Neuronal stem cell (in vitro differentiated cells): ENCODE measurements around the gene NLN.
"Not testable (repeated sequence)": the region's sequence is repeated elsewhere in the genome, so short reads cannot be mapped to it uniquely, and the experiment has no call there.

ENCODE experiments used
- DNase-seq: peaks from one replicate; pipeline ENCODE4 v3.0.0-alpha.2; 2013; ENCODE audit warnings: low spot score
- H2AFZ ChIP-seq: one replicate; pipeline ENCODE4 v1.6.1; 2013; ENCODE audit warnings: mild to moderate bottlenecking, low read length, inconsistent platforms
- H2AK5ac ChIP-seq: 2 replicates; pipeline ENCODE4 v1.6.1; 2013; ENCODE audit warnings: low read depth, mild to moderate bottlenecking, inconsistent platforms, low read length, moderate library complexity, mixed read lengths
- H2BK120ac ChIP-seq: 2 replicates; pipeline ENCODE4 v1.6.1; 2013; ENCODE audit warnings: low read depth, mild to moderate bottlenecking, inconsistent platforms, low read length, moderate library complexity, mixed read lengths
- H2BK12ac ChIP-seq: one replicate; pipeline ENCODE4 v1.6.1; 2013; ENCODE audit warnings: low read length, inconsistent platforms
- H2BK15ac ChIP-seq: 2 replicates; pipeline ENCODE4 v1.6.1; 2013; ENCODE audit warnings: mild to moderate bottlenecking, low read length, inconsistent platforms, mixed read lengths
- H2BK5ac ChIP-seq: one replicate; pipeline ENCODE4 v1.6.1; 2013; ENCODE audit warnings: inconsistent platforms, mild to moderate bottlenecking, low read length, moderate library complexity
- H3K14ac ChIP-seq: one replicate; pipeline ENCODE4 v1.6.1; 2013; ENCODE audit warnings: low read length, inconsistent platforms
- H3K18ac ChIP-seq: 2 replicates; pipeline ENCODE4 v1.6.1; 2013; ENCODE audit warnings: low read length, inconsistent platforms
- H3K23ac ChIP-seq: 2 replicates; pipeline ENCODE4 v1.6.1; 2013; ENCODE audit warnings: low read depth, mild to moderate bottlenecking, mixed read lengths, low read length, inconsistent platforms; ENCODE audit not compliant: poor library complexity
- H3K27ac ChIP-seq: replicated peaks from 3 replicates; pipeline ENCODE4 v1.5.1; 2013; ENCODE audit warnings: low read length, inconsistent platforms
- H3K27me3 ChIP-seq, 3 experiments: 2 replicates each; pipeline ENCODE4 v1.6.1; 2013; ENCODE audit warnings: low read length in 3 of 3, mild to moderate bottlenecking in 2 of 3, inconsistent platforms in 1 of 3, low read depth in 1 of 3, mixed read lengths in 1 of 3, moderate library complexity in 1 of 3; ENCODE audit not compliant: control insufficient read depth in 3 of 3, insufficient read depth in 3 of 3
- H3K36me3 ChIP-seq, 2 donors: replicated peaks in 1 of 2; 2 replicates each; pipeline ENCODE4 v1.6.1; 2013; ENCODE audit warnings: low read length in 2 of 2; ENCODE audit not compliant: control insufficient read depth in 2 of 2, insufficient read depth in 2 of 2
- H3K4ac ChIP-seq: 2 replicates; pipeline ENCODE4 v1.6.1; 2013; ENCODE audit warnings: inconsistent platforms, mild to moderate bottlenecking, low read length, moderate library complexity
- H3K4me1 ChIP-seq, 2 donors: 1 replicate in 1 of 2; 2 replicates in 1 of 2; pipeline ENCODE4 v1.6.1; 2013; ENCODE audit warnings: low read length in 2 of 2, low read depth in 1 of 2; ENCODE audit not compliant: control insufficient read depth in 2 of 2, insufficient read depth in 1 of 2
- H3K4me2 ChIP-seq: one replicate; pipeline ENCODE4 v1.6.1; 2013; ENCODE audit warnings: mild to moderate bottlenecking, low read length, inconsistent platforms; ENCODE audit not compliant: insufficient read depth, poor library complexity, severe bottlenecking
- H3K4me3 ChIP-seq, 2 donors: 2 replicates each; pipeline ENCODE4 v1.5.1; 2013; ENCODE audit warnings: low read length in 2 of 2, mild to moderate bottlenecking in 2 of 2, inconsistent platforms in 1 of 2, moderate library complexity in 1 of 2
- H3K79me1 ChIP-seq: one replicate; pipeline ENCODE4 v1.6.1; 2013; ENCODE audit warnings: low read depth, mild to moderate bottlenecking, inconsistent platforms, low read length, moderate library complexity
- H3K9ac ChIP-seq: one replicate; pipeline ENCODE4 v1.6.1; 2013; ENCODE audit warnings: mild to moderate bottlenecking, low read depth, low read length, inconsistent platforms; ENCODE audit not compliant: poor library complexity
- H3K9me3 ChIP-seq, 2 donors: replicated peaks in 1 of 2; 2 replicates each; pipeline versions ENCODE3 to v1.6.1; 2013; ENCODE audit warnings: low read length in 2 of 2, mild to moderate bottlenecking in 2 of 2, inconsistent platforms in 1 of 2, low read depth in 1 of 2, mixed read lengths in 1 of 2, moderate library complexity in 1 of 2; ENCODE audit not compliant: control insufficient read depth in 2 of 2, insufficient read depth in 1 of 2
- H4K8ac ChIP-seq: one replicate; pipeline ENCODE4 v1.6.1; 2013; ENCODE audit warnings: low read depth, mild to moderate bottlenecking, inconsistent platforms, low read length, moderate library complexity
- H4K91ac ChIP-seq: one replicate; pipeline ENCODE4 v1.6.1; 2013; ENCODE audit warnings: low read length, low read depth, mild to moderate bottlenecking, inconsistent platforms; ENCODE audit not compliant: poor library complexity
- WGBS, 2 donors: extraction: QIAGEN DNeasy Blood & Tissue Kit; methylation state at CpG; one replicate each; pipeline ENCODE4 v1.1.7; 2013; ENCODE audit warnings: missing lambda C conversion rate in 2 of 2, mixed read lengths in 1 of 2; ENCODE audit not compliant: insufficient read length in 2 of 2, insufficient replicate concordance in 1 of 2; ENCODE audit errors: extremely low coverage in 2 of 2; 5-methylcytosine and 5-hydroxymethylcytosine counted together

The NLN gene

GRCh38 chr5:65769539-65769938 lies 47.5 kb downstream of the NLN start:
- Histone ChIP-seq H3K4me2 (no peak overlapping the region), H2BK12ac (no peak overlapping the region), H4K91ac (no peak overlapping the region), H3K27me3 (no peaks in the 10 kb centered on the region), H4K8ac (no peak overlapping the region), H3K36me3 (peaks cover 7 to 19% of the 10 kb centered on the region in 2 donors), H3K27ac (no peak overlapping the region), H3K18ac (no peak overlapping the region), H3K23ac (no peak overlapping the region), H2BK120ac (no peak overlapping the region), H3K9me3 (peaks cover 4 to 16% of the 10 kb centered on the region in 2 donors), H2AK5ac (no peak overlapping the region), H2BK5ac (no peak overlapping the region), H3K14ac (no peak overlapping the region), H2BK15ac (no peak overlapping the region), H2AFZ (no peak overlapping the region), H3K9ac (no peak overlapping the region), H3K4ac (no peak overlapping the region), H3K4me3 (no peak overlapping the region), H3K4me1 (no peaks in the 10 kb centered on the region), H3K79me1 (peaks cover 2% of the 10 kb centered on the region)
- no CpG with 5 or more reads among the region's 1 CpG for WGBS, 2 donors
- no peak for DNase-seq

GRCh38 chr5:65771266-65771665 lies 49.3 kb downstream of the NLN start:
- no peak overlapping the region for H2BK15ac ChIP-seq
- peaks cover 2% of the 10 kb centered on the region for H3K79me1 ChIP-seq
- H2AFZ ChIP-seq, result no peak overlapping the region
- H3K36me3 ChIP-seq, result peaks cover 7 to 25% of the 10 kb centered on the region in 2 donors
- no CpG with 5 or more reads among the region's 2 CpGs for WGBS, 2 donors
- no peaks in the 10 kb centered on the region for H3K4me1 ChIP-seq
- H2BK12ac ChIP-seq, result no peak overlapping the region
- no peak overlapping the region for H4K91ac ChIP-seq
- no peak overlapping the region for H3K4me2 ChIP-seq
- no peak overlapping the region for H3K27ac ChIP-seq
- no peak overlapping the region for H4K8ac ChIP-seq
- no peak overlapping the region for H3K23ac ChIP-seq
- no peak overlapping the region for H2BK120ac ChIP-seq
- no peak overlapping the region for H3K14ac ChIP-seq
- DNase-seq, result no peak
- no peak overlapping the region for H3K4ac ChIP-seq
- no peak overlapping the region for H3K4me3 ChIP-seq
- no peak overlapping the region for H3K9ac ChIP-seq
- no peak overlapping the region for H2BK5ac ChIP-seq
- H3K9me3 ChIP-seq, result peaks cover 4 to 12% of the 10 kb centered on the region in 2 donors
- no peak overlapping the region for H2AK5ac ChIP-seq
- no peak overlapping the region for H3K18ac ChIP-seq
- H3K27me3 ChIP-seq, result no peaks in the 10 kb centered on the region

GRCh38 chr5:65772963-65773362 lies 51.0 kb downstream of the NLN start:
- H3K79me1 ChIP-seq, H3K4me3 ChIP-seq, H3K4me1 ChIP-seq, H2BK5ac ChIP-seq, H2BK12ac ChIP-seq, H2AK5ac ChIP-seq, H2BK15ac ChIP-seq, H3K27me3 ChIP-seq, H2AFZ ChIP-seq, H3K23ac ChIP-seq, H4K8ac ChIP-seq, H3K4ac ChIP-seq, H3K27ac ChIP-seq, DNase-seq, H3K14ac ChIP-seq, H4K91ac ChIP-seq, H3K9ac ChIP-seq, H2BK120ac ChIP-seq, H3K9me3 ChIP-seq, H3K18ac ChIP-seq, H3K4me2 ChIP-seq: not testable (repeated sequence)
- H3K36me3 ChIP-seq, result peaks cover 0 to 26% of the 10 kb centered on the region in 2 donors
- no CpG with 5 or more reads among the region's 2 CpGs for WGBS, 2 donors

GRCh38 chr5:65774346-65774745 lies 52.3 kb downstream of the NLN start:
- H3K27me3 ChIP-seq, result no peaks in the 10 kb centered on the region
- DNase-seq, result no peak
- no peak overlapping the region for H3K4ac ChIP-seq
- no peak overlapping the region for H3K27ac ChIP-seq
- H3K23ac ChIP-seq, result no peak overlapping the region
- H3K36me3 ChIP-seq, result peaks cover 0 to 35% of the 10 kb centered on the region in 2 donors
- H2BK120ac ChIP-seq, result no peak overlapping the region
- H4K8ac ChIP-seq, result no peak overlapping the region
- no peak overlapping the region for H2BK12ac ChIP-seq
- no peak overlapping the region for H2BK15ac ChIP-seq
- H3K4me2 ChIP-seq, result no peak overlapping the region
- no peaks in the 10 kb centered on the region for H3K79me1 ChIP-seq
- no peaks in the 10 kb centered on the region for H3K9me3 ChIP-seq
- no peak overlapping the region for H3K9ac ChIP-seq
- no peak overlapping the region for H3K4me3 ChIP-seq
- no peak overlapping the region for H2AK5ac ChIP-seq
- H3K4me1 ChIP-seq, result no peaks in the 10 kb centered on the region
- H4K91ac ChIP-seq, result no peak overlapping the region
- H2AFZ ChIP-seq, result no peak overlapping the region
- H3K18ac ChIP-seq, result no peak overlapping the region
- no peak overlapping the region for H3K14ac ChIP-seq
- H2BK5ac ChIP-seq, result no peak overlapping the region
